Measurements from ENCODE around the gene SRGAP3.

Gene SRGAP3

DNA sequence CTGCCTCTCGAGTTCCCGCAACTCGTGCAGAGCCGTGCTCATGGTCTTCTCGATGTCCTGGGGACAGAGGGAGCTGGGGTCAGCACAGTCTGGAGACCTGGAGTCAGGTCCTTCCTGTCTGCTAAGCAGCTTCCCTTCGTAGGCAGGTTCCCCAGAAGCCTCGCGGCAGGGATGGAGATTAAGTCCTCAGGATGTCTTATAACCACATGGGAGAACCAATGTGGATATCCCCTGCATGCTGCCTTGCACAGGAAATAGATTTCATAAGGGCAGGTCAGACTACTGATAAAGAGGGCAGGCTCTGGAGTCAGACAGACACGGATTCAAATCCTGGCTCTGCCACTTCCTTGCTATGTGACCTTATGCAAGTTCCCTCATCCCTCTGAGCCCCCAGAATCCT, 263.6 kb downstream of the SRGAP3 start:
- no peaks in the 10 kb centered on the region for H3K36me3 Mint-ChIP-seq (ENCODE audit: low read depth)
- H3K27ac Mint-ChIP-seq: no peak overlapping the region
- no peaks in the 10 kb centered on the region for H3K9me3 Mint-ChIP-seq
- H3K27me3 Mint-ChIP-seq (ENCODE audit: low read depth): peaks cover 6% of the 10 kb centered on the region
- no peaks in the 10 kb centered on the region for H3K4me1 Mint-ChIP-seq (ENCODE audit: low read depth)
- H3K4me3 Mint-ChIP-seq: no peak overlapping the region

DNA sequence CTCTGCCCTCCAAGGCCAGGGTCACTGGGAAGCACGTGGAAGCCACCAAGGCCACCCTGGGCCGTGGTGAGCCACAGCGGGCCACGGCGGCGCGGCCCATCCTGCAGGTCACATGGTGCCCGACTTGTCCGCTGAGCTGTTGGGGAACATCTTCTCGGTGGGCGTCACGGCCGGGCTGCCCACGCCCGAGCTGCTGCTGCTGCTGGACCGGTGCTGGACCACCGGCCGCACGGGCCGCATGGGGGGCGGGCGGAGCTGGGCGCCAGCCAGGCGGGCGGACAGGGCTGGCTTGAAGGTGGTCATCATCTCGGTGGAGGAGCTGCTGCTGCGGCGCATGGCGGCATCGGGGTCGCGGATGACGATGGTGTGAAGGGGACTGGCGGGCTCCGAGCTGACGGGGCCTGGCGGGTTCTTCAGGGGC, 264.0 kb downstream of the SRGAP3 start:
- H3K27ac Mint-ChIP-seq: no peak overlapping the region

DNA sequence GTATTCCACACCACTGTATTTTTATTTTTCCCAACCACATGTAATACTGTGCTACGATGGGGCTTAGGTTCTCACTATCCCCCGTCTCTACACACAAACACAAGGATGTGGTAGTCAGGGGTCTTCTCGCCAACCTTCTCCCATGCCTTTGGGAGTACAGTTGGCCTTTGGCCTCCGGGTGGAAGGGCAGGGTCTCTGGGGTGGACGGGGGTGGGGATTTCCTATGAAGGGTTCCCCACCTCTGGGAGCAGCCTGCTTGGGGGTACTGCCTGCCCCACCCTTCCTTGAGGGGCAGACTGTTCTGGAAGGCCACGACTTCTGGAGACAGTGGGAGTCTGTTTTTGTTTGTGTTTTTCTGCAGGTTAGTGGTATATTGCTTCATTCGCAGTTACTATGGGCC, 264.9 kb downstream of the SRGAP3 start:
- H3K27ac Mint-ChIP-seq: no peak overlapping the region
- no peaks in the 10 kb centered on the region for H3K36me3 Mint-ChIP-seq (ENCODE audit: low read depth)
- peaks cover 10% of the 10 kb centered on the region for H3K27me3 Mint-ChIP-seq (ENCODE audit: low read depth)
- H3K4me3 Mint-ChIP-seq: no peak overlapping the region
- H3K4me1 Mint-ChIP-seq (ENCODE audit: low read depth): no peaks in the 10 kb centered on the region
- no peaks in the 10 kb centered on the region for H3K9me3 Mint-ChIP-seq

More for the DNA sequence above, 264.0 kb downstream of the SRGAP3 start:
- Mint-ChIP-seq H3K36me3 (ENCODE audit: low read depth) (no peaks in the 10 kb centered on the region), H3K4me1 (ENCODE audit: low read depth) (no peaks in the 10 kb centered on the region), H3K9me3 (no peaks in the 10 kb centered on the region), H3K4me3 (no peak overlapping the region), H3K27me3 (ENCODE audit: low read depth) (peaks cover 8% of the 10 kb centered on the region)

DNA sequence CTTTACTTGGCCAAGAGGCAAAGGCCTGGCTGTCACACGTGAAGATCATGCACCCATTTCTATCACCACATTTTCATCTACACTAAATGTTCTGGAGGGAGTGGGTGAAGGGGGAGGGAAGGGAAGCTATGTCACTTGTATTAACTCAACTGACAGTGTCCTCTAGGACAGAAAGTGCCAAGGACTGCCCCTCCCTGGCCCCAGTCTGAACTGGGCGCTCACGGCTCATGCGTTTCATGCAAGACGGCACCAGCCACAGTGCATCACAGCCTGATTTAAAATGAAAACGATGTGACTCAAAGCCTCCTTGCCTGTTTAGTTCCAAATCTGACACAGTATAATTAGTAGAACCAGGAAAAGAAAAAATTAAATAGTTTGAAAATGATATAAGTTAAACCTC, 265.4 kb downstream of the SRGAP3 start:
- Mint-ChIP-seq H3K27ac (no peak overlapping the region), H3K27me3 (ENCODE audit: low read depth) (peaks cover 13% of the 10 kb centered on the region), H3K9me3 (no peaks in the 10 kb centered on the region), H3K36me3 (ENCODE audit: low read depth) (no peaks in the 10 kb centered on the region), H3K4me1 (ENCODE audit: low read depth) (no peaks in the 10 kb centered on the region), H3K4me3 (no peak overlapping the region)

DNA sequence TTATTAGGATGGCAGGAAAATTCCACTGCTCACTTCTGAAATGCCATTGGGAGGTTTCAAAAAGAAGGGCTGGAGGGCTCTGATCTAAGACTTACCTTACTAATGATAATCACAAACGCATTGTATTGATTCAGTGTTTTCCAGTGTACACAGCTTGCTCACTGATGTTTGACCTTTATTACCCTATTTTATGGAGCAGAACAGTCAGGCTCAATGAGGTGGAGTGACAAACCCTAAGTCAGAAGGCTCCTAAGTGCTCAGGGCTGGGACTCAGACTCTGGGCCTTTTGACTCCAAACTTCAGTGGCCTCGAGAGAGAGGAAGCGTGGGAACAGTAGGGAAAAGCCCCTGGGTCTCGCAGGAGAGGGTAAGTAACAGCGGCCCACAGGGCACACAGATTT, 265.9 kb downstream of the SRGAP3 start:
- H3K27me3 Mint-ChIP-seq (ENCODE audit: low read depth): peaks cover 13% of the 10 kb centered on the region
- no peaks in the 10 kb centered on the region for H3K9me3 Mint-ChIP-seq
- H3K4me1 Mint-ChIP-seq (ENCODE audit: low read depth): no peaks in the 10 kb centered on the region
- no peak overlapping the region for H3K4me3 Mint-ChIP-seq
- H3K36me3 Mint-ChIP-seq (ENCODE audit: low read depth): no peaks in the 10 kb centered on the region
- no peak overlapping the region for H3K27ac Mint-ChIP-seq

DNA sequence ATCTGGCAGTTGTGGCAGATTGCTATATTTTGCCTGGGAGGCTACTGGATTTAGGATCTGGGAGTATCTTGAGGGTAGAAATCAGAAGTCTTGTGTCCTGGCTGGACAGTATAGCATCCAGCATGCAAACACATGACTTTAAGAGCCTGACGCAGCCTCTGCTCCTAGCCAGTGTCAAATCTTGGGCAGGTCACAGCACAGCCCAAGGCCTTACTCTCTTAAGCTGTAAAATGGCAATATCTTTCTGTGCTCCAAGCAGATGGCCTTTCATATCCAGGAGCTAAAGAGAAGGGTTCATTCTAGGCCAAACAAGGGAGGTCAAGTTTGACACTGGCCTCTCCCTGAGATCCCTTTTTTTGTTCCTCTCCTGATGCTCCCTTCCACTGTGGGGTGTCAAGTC, 266.4 kb downstream of the SRGAP3 start:
- no peaks in the 10 kb centered on the region for H3K4me1 Mint-ChIP-seq (ENCODE audit: low read depth)

DNA sequence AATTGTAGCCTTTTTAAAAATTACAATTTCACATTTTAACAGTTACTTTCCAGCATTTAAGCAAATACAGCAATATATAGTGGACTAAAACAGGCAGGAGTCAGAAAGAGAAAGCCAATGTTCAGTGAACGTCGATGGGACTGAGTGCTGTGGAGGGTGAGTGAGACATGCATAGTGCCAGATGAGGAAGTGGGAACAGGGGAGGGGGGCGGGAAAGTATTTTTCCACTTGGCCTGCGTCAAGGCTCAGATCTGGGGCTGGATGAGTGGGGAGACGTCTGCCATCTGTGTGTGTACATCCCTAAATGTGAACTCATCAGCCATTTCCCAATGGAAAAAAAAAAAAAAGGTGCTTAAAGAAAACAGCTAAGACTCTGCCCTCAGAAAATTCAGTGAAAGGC, 266.9 kb downstream of the SRGAP3 start:
- no peaks in the 10 kb centered on the region for H3K9me3 Mint-ChIP-seq
- peaks cover 13% of the 10 kb centered on the region for H3K27me3 Mint-ChIP-seq (ENCODE audit: low read depth)
- no peak overlapping the region for H3K4me3 Mint-ChIP-seq
- H3K27ac Mint-ChIP-seq: no peak overlapping the region
- no peaks in the 10 kb centered on the region for H3K36me3 Mint-ChIP-seq (ENCODE audit: low read depth)
- no peaks in the 10 kb centered on the region for H3K4me1 Mint-ChIP-seq (ENCODE audit: low read depth)

More for the DNA sequence above, 266.4 kb downstream of the SRGAP3 start:
- Mint-ChIP-seq H3K27ac (no peak overlapping the region), H3K36me3 (ENCODE audit: low read depth) (no peaks in the 10 kb centered on the region), H3K4me3 (no peak overlapping the region), H3K27me3 (ENCODE audit: low read depth) (peaks cover 13% of the 10 kb centered on the region), H3K9me3 (no peaks in the 10 kb centered on the region)

DNA sequence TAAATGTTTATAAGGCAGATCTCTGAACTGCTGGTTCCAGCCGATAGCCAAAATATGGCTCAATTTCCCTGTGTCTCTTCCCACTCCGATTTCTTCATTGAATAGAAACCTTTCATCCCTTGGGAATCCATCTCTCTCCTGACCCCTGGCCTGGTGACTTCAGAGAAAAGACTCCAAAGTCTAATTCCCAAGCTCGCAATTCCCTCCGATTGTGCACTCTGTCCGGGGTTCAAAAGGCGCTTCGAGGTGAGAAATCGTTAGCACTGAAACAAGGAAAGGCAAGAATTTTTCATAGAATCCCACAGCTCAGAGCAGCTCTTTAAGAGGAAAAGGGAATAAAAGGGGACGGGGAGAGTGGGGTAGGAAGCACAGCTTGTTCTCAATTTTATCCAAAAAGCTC, 267.7 kb downstream of the SRGAP3 start:
- no peaks in the 10 kb centered on the region for H3K36me3 Mint-ChIP-seq (ENCODE audit: low read depth)
- H3K27me3 Mint-ChIP-seq (ENCODE audit: low read depth): peaks cover 13% of the 10 kb centered on the region
- no peaks in the 10 kb centered on the region for H3K4me1 Mint-ChIP-seq (ENCODE audit: low read depth)
- H3K9me3 Mint-ChIP-seq: no peaks in the 10 kb centered on the region
- no peak overlapping the region for H3K27ac Mint-ChIP-seq
- no peak overlapping the region for H3K4me3 Mint-ChIP-seq

DNA sequence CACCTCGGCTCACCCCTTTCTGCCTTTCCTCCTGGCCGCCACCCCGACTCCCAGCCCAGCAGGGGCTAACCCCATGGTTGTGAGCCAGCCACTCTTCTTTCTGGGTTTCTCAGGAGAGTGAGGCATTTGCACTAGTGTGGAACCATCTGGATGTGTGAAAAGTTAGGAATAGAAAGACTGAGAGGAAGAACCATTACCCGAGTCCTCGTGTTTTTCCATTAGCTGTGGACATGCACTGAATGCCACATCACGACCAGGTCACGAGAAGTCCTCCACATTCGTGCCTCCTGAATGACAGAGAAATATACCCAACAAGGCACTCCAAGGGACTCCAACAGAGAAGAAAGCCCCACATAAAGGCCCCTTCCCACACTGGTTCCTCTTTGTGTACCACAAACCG, 268.1 kb downstream of the SRGAP3 start:
- Mint-ChIP-seq H3K36me3 (ENCODE audit: low read depth) (no peaks in the 10 kb centered on the region), H3K4me1 (ENCODE audit: low read depth) (no peaks in the 10 kb centered on the region), H3K27me3 (ENCODE audit: low read depth) (peaks cover 13% of the 10 kb centered on the region), H3K4me3 (no peak overlapping the region), H3K9me3 (no peaks in the 10 kb centered on the region), H3K27ac (no peak overlapping the region)

DNA sequence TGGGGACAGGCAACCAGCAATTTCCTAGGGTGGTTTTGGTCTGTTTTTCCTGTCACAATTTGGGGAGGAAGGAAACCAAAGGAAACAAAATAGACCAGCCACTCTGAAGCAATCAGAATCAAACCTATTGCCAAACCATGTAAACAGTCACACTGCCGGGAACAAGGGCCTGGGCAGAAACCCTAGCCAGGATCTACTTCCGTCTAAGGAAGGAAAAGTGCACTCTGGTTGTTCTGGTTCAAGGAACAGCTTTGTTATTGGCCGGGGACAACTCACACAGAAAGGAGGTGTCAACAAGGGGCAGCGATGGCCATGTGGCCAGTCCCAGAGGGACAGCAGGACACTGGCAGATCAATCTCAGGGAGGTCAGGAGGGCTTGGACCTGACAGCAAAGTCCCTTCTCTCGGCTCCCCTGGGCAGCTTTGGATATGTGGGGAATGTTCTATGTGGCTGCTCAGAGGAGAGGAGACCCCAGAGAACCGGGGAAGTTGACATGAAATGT, 268.6 kb downstream of the SRGAP3 start:
- H3K36me3 Mint-ChIP-seq (ENCODE audit: low read depth): no peaks in the 10 kb centered on the region

DNA sequence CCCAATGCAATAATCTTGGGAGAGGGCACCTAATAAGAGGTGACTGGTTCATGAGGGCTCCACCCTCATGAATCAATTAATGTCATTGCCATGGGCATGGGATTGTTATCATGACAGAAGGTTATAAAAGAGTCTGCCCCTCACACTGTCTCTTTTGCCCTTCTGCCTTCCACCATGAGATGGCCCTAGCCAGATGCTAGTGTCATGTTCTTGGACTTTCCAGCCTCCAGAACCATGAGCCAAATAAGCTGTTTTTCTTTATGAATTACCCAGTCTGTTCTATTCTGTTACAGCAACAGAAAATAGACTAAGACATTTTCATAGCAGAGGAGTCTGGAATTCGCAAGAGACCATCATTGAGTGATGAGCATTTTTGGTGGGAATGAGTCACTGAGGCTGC, 270.2 kb downstream of the SRGAP3 start:
- H3K27me3 Mint-ChIP-seq (ENCODE audit: low read depth): peaks cover 13% of the 10 kb centered on the region
- no peak overlapping the region for H3K4me3 Mint-ChIP-seq
- H3K9me3 Mint-ChIP-seq: no peaks in the 10 kb centered on the region
- H3K4me1 Mint-ChIP-seq (ENCODE audit: low read depth): no peaks in the 10 kb centered on the region
- no peaks in the 10 kb centered on the region for H3K36me3 Mint-ChIP-seq (ENCODE audit: low read depth)
- H3K27ac Mint-ChIP-seq: no peak overlapping the region

More for the DNA sequence above, 268.6 kb downstream of the SRGAP3 start:
- H3K9me3 Mint-ChIP-seq: no peaks in the 10 kb centered on the region
- H3K27ac Mint-ChIP-seq: no peak overlapping the region
- H3K4me3 Mint-ChIP-seq: no peak overlapping the region
- H3K27me3 Mint-ChIP-seq (ENCODE audit: low read depth): peaks cover 13% of the 10 kb centered on the region
- no peaks in the 10 kb centered on the region for H3K4me1 Mint-ChIP-seq (ENCODE audit: low read depth)

DNA sequence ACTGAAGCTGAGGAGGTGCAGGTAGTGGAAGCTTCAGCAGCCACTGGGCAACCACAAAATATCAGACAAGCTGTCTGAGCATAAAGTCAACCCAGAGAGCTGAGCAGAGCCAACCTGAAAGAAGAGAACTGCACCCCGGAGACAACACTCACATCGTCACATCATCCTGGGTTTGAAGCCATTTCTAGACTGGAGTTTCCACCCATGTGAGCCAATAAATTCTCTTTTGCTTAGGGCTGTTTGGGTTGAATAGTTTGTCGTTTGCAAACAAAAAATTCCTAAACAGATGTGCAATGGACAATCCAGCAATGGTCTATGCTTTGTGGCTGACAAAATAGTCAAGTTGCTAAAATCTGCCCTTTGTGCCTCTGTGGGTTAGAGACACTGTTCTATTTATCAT, 270.9 kb downstream of the SRGAP3 start:
- no peak overlapping the region for H3K27ac Mint-ChIP-seq
- H3K36me3 Mint-ChIP-seq (ENCODE audit: low read depth): no peaks in the 10 kb centered on the region

DNA sequence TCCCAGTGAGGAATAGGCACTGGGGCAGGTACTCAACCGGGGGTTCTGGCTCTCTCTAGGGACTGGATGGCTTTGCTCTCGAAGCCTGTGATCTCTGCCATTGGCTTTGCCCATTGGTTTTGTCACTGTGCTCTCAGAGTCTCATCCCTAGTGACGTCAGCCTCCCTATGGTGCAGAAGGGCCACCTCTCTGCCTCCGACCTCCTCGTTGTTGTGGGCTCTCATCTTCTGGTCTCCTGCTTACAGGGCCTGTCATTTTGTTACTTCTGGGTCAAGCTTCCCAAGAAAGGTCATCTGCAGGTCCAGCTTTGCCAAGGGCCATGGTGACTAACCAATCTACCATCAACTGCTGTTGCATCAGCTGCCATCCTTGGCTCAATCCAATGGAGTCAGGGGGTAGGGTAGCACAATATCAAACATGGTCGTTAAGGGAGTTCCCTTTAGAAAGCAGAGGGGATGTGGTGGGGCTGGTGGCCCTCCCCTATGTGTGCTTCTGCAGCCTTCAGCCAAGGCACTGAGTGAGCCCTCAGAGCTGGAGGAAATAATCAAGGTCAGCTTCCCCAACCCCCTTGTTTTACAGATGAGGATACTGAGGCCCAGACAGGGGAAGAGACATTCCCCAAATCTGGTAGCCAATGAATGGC, 272.8 kb downstream of the SRGAP3 start:
- no peak overlapping the region for H3K27ac Mint-ChIP-seq
- H3K4me1 Mint-ChIP-seq (ENCODE audit: low read depth): no peaks in the 10 kb centered on the region
- H3K4me3 Mint-ChIP-seq: no peak overlapping the region
- no peaks in the 10 kb centered on the region for H3K9me3 Mint-ChIP-seq
- no peaks in the 10 kb centered on the region for H3K36me3 Mint-ChIP-seq (ENCODE audit: low read depth)
- H3K27me3 Mint-ChIP-seq (ENCODE audit: low read depth): peaks cover 12% of the 10 kb centered on the region

More for the DNA sequence above, 270.9 kb downstream of the SRGAP3 start:
- no peaks in the 10 kb centered on the region for H3K4me1 Mint-ChIP-seq (ENCODE audit: low read depth)
- peaks cover 13% of the 10 kb centered on the region for H3K27me3 Mint-ChIP-seq (ENCODE audit: low read depth)
- no peak overlapping the region for H3K4me3 Mint-ChIP-seq
- H3K9me3 Mint-ChIP-seq: no peaks in the 10 kb centered on the region

DNA sequence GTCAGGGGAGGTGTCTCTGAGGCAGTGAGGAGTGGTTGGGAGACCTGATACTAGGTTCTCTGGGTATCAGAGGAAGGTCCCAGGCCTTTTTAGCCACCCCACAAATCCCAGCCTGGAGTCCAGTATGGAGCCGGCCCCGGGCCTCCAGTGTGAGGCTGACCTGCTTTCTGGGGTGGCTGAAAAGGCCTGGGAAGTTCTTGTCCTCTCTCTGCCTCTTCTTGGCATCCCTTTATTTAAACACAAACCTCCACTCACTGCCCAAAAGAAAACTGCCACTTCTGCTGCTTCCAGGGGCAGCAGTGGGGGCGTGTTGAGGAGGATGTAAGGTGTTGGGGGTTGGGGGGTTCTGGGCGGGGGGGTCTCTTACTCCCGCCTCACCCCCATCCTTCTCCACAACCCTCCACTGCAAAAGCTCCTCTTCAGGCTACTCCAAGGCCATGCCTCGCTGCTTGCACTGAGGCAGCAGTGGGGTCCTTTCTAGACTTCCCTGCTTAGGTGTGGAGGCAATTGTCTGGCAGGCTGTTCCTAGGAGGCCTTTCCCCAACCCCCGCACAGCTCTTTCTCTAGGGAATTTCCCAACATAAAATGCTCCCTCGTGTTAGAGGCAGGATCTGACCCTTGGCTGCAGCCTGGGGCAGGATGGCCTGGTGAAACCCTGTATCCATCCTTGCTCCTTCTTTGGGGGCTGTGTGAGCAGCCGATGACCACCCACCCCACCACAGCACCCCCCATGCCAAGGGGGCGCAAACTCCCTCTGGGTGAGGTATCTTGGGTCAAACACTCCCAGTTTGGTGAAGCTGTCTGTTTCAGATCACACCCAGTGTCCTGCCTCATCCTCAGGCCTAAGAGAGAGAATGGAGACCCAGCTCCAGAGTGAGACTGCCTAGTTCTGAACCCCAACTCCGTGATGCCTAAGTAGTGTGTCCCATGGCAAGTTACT, 274.1 kb downstream of the SRGAP3 start:
- H3K27me3 Mint-ChIP-seq (ENCODE audit: low read depth): peaks cover 11% of the 10 kb centered on the region
- no peak overlapping the region for H3K27ac Mint-ChIP-seq
- peaks cover 4% of the 10 kb centered on the region for H3K4me1 Mint-ChIP-seq (ENCODE audit: low read depth)
- H3K4me3 Mint-ChIP-seq: no peak overlapping the region
- no peaks in the 10 kb centered on the region for H3K9me3 Mint-ChIP-seq
- no peaks in the 10 kb centered on the region for H3K36me3 Mint-ChIP-seq (ENCODE audit: low read depth)

DNA sequence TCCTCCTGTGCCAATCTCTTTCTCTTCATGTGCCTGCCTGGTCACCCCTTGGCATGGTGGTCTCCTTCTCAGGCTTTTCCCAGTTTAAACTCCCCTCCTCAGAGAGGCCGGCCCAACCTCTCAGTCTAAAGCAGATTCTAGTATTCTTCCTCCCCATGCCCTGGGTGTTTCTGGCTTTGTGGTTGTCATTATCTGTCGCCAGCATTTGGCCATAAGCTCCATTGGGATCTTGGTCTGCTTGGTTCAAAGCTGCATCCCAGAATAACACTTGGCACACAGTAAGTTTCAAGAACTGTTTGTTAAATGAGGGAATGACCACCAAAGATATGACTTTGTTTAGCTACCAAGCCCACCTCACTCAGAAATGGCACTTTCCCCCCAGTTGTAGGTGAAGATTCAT, 275.0 kb downstream of the SRGAP3 start:
- Mint-ChIP-seq H3K4me3 (no peak overlapping the region), H3K27ac (no peak overlapping the region), H3K4me1 (ENCODE audit: low read depth) (peaks cover 4% of the 10 kb centered on the region), H3K27me3 (ENCODE audit: low read depth) (peaks cover 9% of the 10 kb centered on the region), H3K9me3 (no peaks in the 10 kb centered on the region), H3K36me3 (ENCODE audit: low read depth) (no peaks in the 10 kb centered on the region)

Measured in T-helper 1 cell treated with Interleukin-12 subunit alpha and Interleukin-12 subunit beta and Interleukin-4 antibody, amounts not matched to agents 30 μg/mL and 1 μg/mL, for 36 hours (primary cell).